Measurements from ENCODE around the gene SLC2A6. TPM values are rescaled to one million over a fixed set of nuclear protein-coding genes. Genes with fewer than 3 reads are reported as not detected.

Gene SLC2A6
- total and polyA plus RNA-seq, 10 of the 15 experiments (the other 5 are each of a cell fraction or from before 2014, with no cell fraction given) = 1.1 to 37.9 (median 18.3) TPM

DNA sequence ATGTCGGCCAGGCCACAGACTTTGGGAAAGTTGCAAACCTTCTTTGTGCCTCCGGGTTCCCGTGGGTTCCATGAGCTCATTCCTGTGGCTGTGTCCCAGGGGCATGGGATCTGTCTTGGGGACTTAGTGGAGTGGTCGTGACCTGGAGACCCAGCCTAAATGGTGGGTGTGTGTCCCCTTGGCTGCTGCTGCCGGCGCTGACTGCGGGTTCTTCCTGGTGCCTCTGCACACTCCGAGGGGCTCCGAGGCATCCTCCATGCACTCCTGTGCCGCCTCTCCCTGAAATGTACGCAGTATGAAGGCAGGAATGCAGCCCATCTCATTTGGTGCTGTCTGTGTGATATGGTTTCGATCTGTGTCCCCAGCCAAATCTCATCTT, 21.0 kb upstream of the SLC2A6 start (continued):
- TF ChIP-seq, protein P1, sequence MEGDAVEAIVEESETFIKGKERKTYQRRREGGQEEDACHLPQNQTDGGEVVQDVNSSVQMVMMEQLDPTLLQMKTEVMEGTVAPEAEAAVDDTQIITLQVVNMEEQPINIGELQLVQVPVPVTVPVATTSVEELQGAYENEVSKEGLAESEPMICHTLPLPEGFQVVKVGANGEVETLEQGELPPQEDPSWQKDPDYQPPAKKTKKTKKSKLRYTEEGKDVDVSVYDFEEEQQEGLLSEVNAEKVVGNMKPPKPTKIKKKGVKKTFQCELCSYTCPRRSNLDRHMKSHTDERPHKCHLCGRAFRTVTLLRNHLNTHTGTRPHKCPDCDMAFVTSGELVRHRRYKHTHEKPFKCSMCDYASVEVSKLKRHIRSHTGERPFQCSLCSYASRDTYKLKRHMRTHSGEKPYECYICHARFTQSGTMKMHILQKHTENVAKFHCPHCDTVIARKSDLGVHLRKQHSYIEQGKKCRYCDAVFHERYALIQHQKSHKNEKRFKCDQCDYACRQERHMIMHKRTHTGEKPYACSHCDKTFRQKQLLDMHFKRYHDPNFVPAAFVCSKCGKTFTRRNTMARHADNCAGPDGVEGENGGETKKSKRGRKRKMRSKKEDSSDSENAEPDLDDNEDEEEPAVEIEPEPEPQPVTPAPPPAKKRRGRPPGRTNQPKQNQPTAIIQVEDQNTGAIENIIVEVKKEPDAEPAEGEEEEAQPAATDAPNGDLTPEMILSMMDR (IDR thresholded peaks at IDR 0.05 in 2 of 3, conservative IDR thresholded peaks at IDR 0.05 in 1 of 3; ENCODE audit: control insufficient read depth in 2 of 3, extremely low read depth in 1 of 3, insufficient read depth in 1 of 3, low read depth in 3 of 3, low read length in 3 of 3) = no peak
- TF ChIP-seq CEBPB (IDR thresholded peaks at IDR 0.05; ENCODE audit: borderline replicate concordance in 1 of 2, low read depth in 2 of 2, low read length in 2 of 2) = no peak
- TF ChIP-seq ZNF207 (IDR thresholded peaks at IDR 0.05; ENCODE audit: borderline replicate concordance) = no peak
- TF ChIP-seq, protein P2, sequence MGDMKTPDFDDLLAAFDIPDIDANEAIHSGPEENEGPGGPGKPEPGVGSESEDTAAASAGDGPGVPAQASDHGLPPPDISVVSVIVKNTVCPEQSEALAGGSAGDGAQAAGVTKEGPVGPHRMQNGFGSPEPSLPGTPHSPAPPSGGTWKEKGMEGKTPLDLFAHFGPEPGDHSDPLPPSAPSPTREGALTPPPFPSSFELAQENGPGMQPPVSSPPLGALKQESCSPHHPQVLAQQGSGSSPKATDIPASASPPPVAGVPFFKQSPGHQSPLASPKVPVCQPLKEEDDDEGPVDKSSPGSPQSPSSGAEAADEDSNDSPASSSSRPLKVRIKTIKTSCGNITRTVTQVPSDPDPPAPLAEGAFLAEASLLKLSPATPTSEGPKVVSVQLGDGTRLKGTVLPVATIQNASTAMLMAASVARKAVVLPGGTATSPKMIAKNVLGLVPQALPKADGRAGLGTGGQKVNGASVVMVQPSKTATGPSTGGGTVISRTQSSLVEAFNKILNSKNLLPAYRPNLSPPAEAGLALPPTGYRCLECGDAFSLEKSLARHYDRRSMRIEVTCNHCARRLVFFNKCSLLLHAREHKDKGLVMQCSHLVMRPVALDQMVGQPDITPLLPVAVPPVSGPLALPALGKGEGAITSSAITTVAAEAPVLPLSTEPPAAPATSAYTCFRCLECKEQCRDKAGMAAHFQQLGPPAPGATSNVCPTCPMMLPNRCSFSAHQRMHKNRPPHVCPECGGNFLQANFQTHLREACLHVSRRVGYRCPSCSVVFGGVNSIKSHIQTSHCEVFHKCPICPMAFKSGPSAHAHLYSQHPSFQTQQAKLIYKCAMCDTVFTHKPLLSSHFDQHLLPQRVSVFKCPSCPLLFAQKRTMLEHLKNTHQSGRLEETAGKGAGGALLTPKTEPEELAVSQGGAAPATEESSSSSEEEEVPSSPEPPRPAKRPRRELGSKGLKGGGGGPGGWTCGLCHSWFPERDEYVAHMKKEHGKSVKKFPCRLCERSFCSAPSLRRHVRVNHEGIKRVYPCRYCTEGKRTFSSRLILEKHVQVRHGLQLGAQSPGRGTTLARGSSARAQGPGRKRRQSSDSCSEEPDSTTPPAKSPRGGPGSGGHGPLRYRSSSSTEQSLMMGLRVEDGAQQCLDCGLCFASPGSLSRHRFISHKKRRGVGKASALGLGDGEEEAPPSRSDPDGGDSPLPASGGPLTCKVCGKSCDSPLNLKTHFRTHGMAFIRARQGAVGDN (IDR thresholded peaks at IDR 0.05) = no peak
- TF ChIP-seq RB1 (IDR thresholded peaks at IDR 0.05; ENCODE audit: borderline replicate concordance) = no peak
- TF ChIP-seq HDAC6 (IDR thresholded peaks at IDR 0.05; ENCODE audit: unreplicated experiment) = no peak
- TF ChIP-seq JUND (IDR thresholded peaks at IDR 0.05; ENCODE audit: low read depth, low read length) = no peak
